ENCODE data around the gene SUGCT. TPM values are rescaled to one million over a fixed set of nuclear protein-coding genes. Genes with fewer than 3 reads are reported as not detected.

SUGCT gene
- total and polyA plus RNA-seq, 2 of the 8 experiments (the other 6 are each of a cell fraction or from before 2014, with no cell fraction given) = 2.8 to 5.4 TPM

DNA sequence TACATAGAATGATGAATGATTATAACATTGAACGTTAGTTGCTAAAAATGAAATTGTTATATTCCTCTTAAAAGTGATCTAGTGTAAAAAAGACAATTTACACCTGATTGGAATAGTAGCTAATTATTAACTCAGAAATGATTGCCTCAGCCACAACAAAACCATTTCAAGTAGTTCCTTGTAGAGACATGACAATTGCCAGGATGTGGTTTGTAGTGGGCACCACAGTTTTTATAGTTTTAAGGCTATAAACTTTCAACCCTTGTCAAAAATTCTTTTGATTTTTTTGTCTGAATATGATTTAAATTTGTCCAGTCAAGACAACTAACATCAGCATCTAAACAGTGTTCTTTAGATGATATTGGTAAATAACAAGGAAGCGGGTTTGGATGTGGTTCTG is 145.2 kb downstream of the SUGCT start (continued):
- TF ChIP-seq, protein P1, sequence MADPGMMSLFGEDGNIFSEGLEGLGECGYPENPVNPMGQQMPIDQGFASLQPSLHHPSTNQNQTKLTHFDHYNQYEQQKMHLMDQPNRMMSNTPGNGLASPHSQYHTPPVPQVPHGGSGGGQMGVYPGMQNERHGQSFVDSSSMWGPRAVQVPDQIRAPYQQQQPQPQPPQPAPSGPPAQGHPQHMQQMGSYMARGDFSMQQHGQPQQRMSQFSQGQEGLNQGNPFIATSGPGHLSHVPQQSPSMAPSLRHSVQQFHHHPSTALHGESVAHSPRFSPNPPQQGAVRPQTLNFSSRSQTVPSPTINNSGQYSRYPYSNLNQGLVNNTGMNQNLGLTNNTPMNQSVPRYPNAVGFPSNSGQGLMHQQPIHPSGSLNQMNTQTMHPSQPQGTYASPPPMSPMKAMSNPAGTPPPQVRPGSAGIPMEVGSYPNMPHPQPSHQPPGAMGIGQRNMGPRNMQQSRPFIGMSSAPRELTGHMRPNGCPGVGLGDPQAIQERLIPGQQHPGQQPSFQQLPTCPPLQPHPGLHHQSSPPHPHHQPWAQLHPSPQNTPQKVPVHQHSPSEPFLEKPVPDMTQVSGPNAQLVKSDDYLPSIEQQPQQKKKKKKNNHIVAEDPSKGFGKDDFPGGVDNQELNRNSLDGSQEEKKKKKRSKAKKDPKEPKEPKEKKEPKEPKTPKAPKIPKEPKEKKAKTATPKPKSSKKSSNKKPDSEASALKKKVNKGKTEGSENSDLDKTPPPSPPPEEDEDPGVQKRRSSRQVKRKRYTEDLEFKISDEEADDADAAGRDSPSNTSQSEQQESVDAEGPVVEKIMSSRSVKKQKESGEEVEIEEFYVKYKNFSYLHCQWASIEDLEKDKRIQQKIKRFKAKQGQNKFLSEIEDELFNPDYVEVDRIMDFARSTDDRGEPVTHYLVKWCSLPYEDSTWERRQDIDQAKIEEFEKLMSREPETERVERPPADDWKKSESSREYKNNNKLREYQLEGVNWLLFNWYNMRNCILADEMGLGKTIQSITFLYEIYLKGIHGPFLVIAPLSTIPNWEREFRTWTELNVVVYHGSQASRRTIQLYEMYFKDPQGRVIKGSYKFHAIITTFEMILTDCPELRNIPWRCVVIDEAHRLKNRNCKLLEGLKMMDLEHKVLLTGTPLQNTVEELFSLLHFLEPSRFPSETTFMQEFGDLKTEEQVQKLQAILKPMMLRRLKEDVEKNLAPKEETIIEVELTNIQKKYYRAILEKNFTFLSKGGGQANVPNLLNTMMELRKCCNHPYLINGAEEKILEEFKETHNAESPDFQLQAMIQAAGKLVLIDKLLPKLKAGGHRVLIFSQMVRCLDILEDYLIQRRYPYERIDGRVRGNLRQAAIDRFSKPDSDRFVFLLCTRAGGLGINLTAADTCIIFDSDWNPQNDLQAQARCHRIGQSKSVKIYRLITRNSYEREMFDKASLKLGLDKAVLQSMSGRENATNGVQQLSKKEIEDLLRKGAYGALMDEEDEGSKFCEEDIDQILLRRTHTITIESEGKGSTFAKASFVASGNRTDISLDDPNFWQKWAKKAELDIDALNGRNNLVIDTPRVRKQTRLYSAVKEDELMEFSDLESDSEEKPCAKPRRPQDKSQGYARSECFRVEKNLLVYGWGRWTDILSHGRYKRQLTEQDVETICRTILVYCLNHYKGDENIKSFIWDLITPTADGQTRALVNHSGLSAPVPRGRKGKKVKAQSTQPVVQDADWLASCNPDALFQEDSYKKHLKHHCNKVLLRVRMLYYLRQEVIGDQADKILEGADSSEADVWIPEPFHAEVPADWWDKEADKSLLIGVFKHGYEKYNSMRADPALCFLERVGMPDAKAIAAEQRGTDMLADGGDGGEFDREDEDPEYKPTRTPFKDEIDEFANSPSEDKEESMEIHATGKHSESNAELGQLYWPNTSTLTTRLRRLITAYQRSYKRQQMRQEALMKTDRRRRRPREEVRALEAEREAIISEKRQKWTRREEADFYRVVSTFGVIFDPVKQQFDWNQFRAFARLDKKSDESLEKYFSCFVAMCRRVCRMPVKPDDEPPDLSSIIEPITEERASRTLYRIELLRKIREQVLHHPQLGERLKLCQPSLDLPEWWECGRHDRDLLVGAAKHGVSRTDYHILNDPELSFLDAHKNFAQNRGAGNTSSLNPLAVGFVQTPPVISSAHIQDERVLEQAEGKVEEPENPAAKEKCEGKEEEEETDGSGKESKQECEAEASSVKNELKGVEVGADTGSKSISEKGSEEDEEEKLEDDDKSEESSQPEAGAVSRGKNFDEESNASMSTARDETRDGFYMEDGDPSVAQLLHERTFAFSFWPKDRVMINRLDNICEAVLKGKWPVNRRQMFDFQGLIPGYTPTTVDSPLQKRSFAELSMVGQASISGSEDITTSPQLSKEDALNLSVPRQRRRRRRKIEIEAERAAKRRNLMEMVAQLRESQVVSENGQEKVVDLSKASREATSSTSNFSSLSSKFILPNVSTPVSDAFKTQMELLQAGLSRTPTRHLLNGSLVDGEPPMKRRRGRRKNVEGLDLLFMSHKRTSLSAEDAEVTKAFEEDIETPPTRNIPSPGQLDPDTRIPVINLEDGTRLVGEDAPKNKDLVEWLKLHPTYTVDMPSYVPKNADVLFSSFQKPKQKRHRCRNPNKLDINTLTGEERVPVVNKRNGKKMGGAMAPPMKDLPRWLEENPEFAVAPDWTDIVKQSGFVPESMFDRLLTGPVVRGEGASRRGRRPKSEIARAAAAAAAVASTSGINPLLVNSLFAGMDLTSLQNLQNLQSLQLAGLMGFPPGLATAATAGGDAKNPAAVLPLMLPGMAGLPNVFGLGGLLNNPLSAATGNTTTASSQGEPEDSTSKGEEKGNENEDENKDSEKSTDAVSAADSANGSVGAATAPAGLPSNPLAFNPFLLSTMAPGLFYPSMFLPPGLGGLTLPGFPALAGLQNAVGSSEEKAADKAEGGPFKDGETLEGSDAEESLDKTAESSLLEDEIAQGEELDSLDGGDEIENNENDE (IDR thresholded peaks at IDR 0.05; ENCODE audit: insufficient replicate concordance, low read length) = no peak
